Measurements from ENCODE around the gene ETS2.

ETS2 gene

DNA sequence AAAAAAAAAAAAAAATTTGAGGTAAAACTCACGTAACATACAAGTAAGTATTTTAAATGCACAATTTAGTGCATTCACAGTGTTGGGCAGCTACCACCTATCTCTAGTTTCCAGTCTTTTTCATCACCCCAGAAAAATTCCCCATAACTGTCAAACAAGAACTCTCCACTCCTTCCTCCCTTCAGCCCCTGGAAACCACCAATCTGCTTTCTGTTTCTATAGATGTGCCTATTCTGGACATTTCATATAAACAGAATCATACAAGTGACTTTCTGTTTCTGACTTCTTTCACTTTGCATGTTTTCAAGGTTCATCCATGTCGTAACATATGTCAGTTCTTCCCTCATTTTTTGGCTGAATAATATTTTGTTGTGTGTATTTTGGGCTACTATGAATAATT is 24.9 kb upstream of the ETS2 start:
- no peak for DNase-seq

DNA sequence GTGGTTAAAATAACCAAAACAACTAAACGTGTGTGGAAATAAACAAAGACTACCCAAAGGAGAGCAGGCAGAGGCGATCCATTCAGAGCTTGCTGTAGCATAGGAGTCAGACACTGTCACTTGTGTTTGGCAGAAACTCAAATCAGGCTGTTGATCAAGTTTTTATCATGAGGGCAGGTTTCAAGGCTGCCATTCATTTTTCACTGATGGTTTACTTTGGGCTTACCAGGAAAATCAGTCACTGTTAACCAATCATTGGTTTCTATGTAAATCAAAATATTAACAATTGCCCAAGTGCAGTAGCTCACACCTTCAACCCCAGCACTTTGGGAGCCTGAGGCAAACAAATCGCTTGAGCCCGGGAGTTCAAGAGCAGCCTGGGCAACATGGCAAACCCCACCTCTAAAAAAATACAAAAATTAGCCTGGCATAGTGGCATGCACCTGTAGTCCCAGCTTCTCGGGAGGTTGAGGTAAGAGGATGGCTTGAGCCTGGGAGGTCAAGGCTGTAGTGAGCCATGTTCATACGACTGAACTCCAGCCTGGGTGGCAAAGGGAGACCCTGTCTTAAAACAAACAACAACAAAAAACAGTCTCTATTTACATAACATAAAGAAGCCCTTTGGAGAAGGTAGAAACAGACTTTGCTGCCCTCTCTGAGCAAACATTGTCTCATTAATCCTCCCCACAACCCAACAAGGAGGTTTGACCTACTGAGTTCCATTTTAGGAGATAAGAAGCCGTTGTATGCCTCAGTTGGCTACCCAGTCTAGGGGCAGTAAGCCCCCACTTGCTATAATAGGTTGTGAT is 21.1 kb upstream of the ETS2 start:
- DNase-seq = no peak

DNA sequence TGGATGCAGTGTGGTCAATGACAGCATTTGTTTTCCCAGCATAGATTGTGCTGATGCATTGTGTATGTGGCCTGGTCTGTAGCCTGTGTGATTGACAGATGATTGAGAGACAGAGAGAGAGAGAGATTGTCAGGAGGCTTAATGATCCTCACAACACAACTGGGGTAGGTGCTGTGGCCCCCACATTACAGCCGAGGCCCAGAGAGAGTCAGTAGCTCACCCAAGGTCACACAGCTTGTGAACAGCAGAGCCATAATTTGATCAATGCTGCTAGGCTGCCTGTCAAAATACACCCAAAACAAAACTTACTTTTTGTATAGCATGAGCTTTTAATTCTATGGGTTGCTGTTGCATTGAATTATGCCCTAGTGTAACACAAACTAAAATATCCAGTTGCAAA is 20.2 kb upstream of the ETS2 start:
- DNase-seq = no peak

- no peak for DNase-seq
Observed at GRCh38 chr21:38787016-38787415, 18.7 kb upstream of the ETS2 start.

DNA sequence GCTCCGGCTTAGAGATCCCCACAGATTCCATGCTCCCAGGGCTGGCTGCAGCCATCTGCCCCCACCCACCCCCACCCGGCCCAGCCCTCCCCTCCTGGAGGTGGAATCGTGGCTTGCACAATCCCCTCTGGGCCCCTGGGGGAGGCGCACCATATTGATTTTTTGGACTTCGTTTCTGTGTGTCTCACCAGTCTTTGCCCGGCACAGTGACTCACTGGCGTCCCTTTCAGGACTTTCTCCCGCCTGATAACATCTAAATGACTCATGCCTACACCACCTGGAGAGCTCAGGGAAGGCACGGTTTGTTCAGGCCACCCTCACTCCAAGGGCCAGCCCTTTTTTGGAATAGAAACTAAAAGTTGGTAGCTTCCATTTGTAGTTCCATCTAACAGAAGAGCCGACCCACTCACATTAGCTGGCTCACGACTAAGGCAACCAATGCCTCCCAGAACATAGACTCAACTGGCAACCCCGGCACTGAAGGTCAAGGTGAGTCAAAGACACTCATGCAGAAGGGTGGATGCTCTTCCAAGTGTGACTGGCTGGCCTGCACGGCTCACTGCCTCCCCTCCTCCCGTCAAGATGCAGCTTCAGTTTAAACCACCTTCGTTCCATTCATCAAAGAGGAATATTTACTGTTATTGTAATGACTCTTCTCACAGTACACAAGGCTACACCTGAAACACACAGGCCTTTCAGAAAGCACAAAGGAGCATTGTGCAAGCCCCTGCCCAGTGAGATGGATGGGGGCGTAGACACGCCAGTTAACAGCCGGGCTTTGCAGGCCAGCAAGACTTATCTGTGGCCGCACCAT is 18.1 kb upstream of the ETS2 start:
- DNase-seq = no peak

DNA sequence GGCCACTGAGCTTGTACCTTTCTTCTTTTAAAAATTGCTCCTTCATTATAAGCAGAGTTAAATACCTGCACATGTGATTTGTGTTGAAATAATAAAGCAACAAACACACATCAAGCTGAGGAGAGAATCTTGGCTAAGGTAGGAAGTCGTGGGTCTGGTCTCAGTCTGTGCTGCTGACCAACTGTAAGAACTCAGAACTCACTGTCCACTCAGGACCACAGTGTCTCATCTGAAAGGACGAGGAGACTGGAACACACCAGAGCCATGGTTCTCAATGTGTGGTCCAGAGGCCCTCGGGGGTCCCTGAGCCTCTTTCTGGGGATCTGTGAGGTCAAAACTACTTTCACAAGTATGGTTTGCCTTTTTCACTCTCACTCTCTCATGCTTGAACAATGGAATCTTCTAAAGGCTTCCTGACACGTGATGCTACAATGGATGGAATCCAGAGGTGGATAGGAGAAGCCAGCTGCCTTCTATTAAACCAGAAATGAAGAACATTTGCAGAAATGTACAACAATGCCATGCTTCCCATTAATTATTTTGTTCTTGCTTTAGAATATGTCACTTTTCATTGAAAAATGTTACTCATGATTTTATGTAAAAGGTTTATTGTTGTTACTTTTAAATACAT is 17.3 kb upstream of the ETS2 start:
- DNase-seq = no peak

- no peak for DNase-seq
Observed at GRCh38 chr21:38789275-38789674, 16.5 kb upstream of the ETS2 start.

DNA sequence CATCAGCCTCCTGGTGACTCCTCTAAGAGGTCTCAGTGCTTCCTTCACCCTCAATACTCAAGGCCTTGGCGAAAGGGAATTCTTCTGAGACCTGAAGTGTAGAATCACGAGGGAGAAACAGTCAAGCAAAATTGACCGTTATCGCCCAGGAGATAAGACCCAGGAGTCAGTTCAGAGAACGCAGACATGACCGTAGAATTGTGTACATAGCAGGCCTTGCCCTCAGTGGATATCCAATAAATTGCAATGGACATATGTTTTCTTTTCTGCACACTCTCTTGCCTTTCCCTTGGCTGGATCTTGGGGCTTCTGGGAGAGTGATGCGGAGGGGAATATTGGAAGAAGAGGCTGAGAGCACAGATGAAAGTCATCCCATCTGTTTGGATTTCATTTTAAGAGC is 15.7 kb upstream of the ETS2 start:
- DNase-seq = no peak

- no peak for DNase-seq
Observed at GRCh38 chr21:38790961-38791360, 14.8 kb upstream of the ETS2 start.

GRCh38 chr21:38792676-38793459 is 12.9 kb upstream of the ETS2 start:
- no peak for DNase-seq

GRCh38 chr21:38793926-38794713 is 11.6 kb upstream of the ETS2 start:
- no peak for DNase-seq

DNA sequence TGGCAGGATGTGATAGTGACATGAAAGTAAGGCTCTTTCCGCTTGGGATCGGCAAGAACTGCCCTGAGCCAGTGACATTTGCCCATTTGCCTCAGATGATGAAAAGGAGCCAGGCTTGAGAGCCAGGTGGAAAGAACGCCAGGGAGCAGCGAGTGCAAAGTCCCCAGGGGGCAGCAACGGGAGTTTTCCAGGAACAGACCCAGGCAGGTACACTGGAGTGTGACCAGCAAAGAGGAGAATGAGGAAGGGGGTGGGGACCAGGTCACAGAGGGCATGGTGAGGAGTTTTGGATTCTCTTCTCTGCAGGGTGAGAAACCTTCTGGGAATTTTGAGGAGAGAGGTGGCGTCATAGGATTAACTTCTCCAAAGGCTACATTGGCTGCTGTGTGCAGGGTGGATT is 10.8 kb upstream of the ETS2 start:
- DNase-seq = no peak

GRCh38 chr21:38795475-38795874 is 10.3 kb upstream of the ETS2 start:
- DNase-seq = no peak

DNA sequence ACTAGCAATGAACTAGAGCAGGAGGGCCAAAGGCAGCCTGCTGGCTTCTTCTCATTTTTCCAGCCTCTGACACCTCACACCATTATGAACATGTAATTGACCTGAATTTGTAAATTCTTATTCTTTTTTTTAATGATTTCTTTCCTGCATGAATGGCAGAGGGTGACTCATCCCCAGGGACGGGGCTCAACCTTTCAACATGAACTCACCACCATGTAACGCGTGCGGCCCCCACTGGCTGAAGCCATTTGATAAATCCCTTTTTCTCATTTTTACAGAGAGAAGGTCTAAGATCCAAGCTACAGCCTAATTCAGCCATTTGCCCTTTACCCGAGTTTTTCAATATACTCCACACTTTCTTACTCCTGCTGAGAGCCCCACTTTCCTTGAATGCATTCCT is 9.3 kb upstream of the ETS2 start:
- no peak for DNase-seq

DNA sequence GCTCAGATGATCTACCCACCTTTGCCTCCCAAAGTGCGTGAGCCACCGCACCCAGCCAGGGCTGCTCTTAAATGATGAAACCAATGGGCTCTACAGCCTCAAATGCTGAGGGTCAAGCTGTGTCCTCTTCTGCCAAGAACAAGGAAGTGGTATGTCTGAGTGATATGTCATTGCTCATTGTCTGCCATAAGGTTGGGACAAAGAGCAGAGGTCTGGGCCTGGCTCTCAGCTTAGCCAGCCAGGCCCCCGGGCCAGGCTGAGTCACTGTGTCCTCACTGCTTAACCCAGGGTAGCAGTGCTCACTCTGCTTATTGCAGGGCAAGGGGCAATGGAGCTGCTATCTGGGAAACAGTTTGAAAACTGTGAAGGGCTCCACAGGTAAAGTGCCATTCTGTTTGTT is 8.3 kb upstream of the ETS2 start:
- no peak for DNase-seq

GRCh38 chr21:38798081-38798480 is 7.6 kb upstream of the ETS2 start:
- DNase-seq = no peak

DNA sequence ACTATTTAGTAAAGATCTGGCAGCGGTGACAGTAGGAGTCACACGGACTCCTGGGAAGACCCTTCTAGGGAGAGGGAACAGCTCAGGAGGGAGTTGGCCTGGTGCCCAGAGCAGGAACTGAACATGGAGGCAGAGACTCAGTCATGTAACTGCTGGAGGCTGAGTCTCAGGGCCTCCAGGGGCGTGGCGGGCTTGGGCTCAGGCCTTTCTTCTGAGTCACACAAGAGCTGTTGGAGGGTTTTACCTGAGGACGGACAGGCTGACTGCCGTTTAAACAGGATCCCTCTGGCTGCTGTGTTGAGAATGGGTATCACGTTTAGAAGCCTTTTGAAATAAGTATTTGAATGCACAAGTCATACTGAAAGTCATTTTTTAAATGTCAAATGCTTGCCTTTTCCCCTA is 7.2 kb upstream of the ETS2 start:
- no peak for DNase-seq

DNA sequence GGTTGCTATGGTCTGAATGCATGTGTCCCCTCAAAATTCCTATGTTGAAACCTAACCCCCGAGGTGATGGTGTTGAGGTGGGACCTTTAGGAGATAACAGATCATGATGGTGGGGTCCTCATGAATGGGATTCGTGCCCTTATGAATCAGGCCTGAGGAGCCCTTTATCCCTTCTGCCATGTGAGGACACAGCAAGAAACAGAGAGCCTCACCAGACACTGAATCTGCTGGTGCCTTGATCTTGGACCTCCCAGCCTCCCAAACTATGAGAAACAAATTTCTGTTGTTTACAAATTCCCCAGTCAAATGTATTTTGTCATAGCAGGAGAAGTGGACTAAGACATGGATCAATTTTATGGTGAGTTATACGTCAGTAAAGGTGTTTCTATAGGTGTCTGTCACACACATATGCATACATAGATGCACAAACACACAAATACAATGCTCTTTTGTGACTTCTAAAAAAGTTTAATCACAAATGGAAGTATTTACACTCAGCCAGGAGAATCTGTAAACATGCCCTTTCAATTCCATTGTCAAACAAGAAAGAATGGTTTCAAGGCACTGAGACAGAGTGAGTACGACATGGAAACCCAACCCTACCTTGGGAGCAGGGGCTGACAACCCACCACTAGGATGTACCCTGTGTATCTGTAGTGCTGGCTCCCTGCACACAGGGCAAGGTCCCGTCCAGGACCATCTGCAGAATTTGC is 5.5 kb upstream of the ETS2 start:
- no peak for DNase-seq

GRCh38 chr21:38800924-38801744 is 4.6 kb upstream of the ETS2 start:
- DNase-seq = no peak

Data from activated CD4-positive, alpha-beta T cell treated with anti-CD3 and anti-CD28 coated beads, Interleukin-2, amount 50 U/mL, for 1 hour (primary cell).